ENCODE data around the gene WNT2B. TPM values are rescaled to one million over a fixed set of nuclear protein-coding genes. Genes with fewer than 3 reads are reported as not detected.

The WNT2B gene
- total and polyA plus RNA-seq, 9 of the 15 experiments (the other 6 are each of a cell fraction or from before 2014, with no cell fraction given): 0.02 to 0.06 (median 0.04) TPM; not detected in 3

DNA sequence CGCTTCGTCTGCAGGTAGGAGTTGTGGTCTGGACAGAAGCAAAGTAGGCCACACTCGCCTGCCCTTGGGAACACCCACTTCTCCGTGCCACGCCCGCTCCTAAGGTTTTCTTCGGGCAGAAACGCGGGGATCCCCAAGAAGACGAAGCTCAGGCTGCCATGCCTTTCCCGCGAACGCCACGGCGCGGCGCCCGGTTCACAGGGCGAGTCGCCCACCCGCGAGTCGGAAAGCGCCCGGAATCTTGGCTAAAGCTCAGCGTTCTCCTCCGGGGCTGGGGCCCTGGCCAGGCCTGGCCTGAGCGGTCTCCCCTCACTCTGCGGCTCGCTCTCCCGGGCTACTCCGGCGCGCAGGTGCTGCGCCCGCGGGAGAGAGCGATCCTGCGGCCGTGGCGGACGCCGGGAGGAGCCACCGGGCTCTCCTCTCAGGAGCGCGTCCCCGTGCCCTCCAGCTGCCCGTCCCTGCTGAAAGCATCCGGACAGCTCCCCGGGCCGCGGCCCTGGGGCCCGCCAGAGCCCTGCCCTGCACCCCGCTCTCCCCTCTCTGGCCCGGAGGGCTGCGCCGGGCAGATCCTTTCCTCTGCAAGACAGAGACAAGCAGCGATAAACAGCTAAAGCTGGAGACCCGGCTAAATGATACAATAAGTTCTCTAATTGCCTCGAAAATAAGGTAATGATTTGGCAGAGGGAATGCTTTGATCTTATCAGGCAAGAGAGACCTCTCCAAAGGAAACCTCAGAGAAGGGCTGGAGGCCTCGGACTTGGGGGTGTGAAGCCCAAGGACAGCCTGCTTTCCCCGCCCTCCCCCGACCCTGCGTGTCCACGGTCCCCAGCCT is 6.7 kb upstream of the WNT2B start (continued):
- TF ChIP-seq, protein P1, sequence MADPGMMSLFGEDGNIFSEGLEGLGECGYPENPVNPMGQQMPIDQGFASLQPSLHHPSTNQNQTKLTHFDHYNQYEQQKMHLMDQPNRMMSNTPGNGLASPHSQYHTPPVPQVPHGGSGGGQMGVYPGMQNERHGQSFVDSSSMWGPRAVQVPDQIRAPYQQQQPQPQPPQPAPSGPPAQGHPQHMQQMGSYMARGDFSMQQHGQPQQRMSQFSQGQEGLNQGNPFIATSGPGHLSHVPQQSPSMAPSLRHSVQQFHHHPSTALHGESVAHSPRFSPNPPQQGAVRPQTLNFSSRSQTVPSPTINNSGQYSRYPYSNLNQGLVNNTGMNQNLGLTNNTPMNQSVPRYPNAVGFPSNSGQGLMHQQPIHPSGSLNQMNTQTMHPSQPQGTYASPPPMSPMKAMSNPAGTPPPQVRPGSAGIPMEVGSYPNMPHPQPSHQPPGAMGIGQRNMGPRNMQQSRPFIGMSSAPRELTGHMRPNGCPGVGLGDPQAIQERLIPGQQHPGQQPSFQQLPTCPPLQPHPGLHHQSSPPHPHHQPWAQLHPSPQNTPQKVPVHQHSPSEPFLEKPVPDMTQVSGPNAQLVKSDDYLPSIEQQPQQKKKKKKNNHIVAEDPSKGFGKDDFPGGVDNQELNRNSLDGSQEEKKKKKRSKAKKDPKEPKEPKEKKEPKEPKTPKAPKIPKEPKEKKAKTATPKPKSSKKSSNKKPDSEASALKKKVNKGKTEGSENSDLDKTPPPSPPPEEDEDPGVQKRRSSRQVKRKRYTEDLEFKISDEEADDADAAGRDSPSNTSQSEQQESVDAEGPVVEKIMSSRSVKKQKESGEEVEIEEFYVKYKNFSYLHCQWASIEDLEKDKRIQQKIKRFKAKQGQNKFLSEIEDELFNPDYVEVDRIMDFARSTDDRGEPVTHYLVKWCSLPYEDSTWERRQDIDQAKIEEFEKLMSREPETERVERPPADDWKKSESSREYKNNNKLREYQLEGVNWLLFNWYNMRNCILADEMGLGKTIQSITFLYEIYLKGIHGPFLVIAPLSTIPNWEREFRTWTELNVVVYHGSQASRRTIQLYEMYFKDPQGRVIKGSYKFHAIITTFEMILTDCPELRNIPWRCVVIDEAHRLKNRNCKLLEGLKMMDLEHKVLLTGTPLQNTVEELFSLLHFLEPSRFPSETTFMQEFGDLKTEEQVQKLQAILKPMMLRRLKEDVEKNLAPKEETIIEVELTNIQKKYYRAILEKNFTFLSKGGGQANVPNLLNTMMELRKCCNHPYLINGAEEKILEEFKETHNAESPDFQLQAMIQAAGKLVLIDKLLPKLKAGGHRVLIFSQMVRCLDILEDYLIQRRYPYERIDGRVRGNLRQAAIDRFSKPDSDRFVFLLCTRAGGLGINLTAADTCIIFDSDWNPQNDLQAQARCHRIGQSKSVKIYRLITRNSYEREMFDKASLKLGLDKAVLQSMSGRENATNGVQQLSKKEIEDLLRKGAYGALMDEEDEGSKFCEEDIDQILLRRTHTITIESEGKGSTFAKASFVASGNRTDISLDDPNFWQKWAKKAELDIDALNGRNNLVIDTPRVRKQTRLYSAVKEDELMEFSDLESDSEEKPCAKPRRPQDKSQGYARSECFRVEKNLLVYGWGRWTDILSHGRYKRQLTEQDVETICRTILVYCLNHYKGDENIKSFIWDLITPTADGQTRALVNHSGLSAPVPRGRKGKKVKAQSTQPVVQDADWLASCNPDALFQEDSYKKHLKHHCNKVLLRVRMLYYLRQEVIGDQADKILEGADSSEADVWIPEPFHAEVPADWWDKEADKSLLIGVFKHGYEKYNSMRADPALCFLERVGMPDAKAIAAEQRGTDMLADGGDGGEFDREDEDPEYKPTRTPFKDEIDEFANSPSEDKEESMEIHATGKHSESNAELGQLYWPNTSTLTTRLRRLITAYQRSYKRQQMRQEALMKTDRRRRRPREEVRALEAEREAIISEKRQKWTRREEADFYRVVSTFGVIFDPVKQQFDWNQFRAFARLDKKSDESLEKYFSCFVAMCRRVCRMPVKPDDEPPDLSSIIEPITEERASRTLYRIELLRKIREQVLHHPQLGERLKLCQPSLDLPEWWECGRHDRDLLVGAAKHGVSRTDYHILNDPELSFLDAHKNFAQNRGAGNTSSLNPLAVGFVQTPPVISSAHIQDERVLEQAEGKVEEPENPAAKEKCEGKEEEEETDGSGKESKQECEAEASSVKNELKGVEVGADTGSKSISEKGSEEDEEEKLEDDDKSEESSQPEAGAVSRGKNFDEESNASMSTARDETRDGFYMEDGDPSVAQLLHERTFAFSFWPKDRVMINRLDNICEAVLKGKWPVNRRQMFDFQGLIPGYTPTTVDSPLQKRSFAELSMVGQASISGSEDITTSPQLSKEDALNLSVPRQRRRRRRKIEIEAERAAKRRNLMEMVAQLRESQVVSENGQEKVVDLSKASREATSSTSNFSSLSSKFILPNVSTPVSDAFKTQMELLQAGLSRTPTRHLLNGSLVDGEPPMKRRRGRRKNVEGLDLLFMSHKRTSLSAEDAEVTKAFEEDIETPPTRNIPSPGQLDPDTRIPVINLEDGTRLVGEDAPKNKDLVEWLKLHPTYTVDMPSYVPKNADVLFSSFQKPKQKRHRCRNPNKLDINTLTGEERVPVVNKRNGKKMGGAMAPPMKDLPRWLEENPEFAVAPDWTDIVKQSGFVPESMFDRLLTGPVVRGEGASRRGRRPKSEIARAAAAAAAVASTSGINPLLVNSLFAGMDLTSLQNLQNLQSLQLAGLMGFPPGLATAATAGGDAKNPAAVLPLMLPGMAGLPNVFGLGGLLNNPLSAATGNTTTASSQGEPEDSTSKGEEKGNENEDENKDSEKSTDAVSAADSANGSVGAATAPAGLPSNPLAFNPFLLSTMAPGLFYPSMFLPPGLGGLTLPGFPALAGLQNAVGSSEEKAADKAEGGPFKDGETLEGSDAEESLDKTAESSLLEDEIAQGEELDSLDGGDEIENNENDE (IDR thresholded peaks at IDR 0.05; ENCODE audit: low read depth, low read length): no peak
- TF ChIP-seq MCM5 (IDR thresholded peaks at IDR 0.05; ENCODE audit: low read depth): no peak
- TF ChIP-seq E2F3 (CRISPR knock-in tag; IDR thresholded peaks at IDR 0.05): no peak
- no peak for TF ChIP-seq FOS (IDR thresholded peaks at IDR 0.05; ENCODE audit: extremely low read depth, insufficient read length)
- TF ChIP-seq ELF2 (CRISPR knock-in tag; IDR thresholded peaks at IDR 0.05): no peak
- TF ChIP-seq ZNF707 (CRISPR knock-in tag; conservative IDR thresholded peaks at IDR 0.05): no peak
- TF ChIP-seq, protein P2, sequence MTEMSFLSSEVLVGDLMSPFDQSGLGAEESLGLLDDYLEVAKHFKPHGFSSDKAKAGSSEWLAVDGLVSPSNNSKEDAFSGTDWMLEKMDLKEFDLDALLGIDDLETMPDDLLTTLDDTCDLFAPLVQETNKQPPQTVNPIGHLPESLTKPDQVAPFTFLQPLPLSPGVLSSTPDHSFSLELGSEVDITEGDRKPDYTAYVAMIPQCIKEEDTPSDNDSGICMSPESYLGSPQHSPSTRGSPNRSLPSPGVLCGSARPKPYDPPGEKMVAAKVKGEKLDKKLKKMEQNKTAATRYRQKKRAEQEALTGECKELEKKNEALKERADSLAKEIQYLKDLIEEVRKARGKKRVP (CRISPR knock-in tag; IDR thresholded peaks at IDR 0.05): no peak
- TF ChIP-seq SLC30A9 (CRISPR knock-in tag; IDR thresholded peaks at IDR 0.05): no peak
- TF ChIP-seq ETV6 (IDR thresholded peaks at IDR 0.05; ENCODE audit: borderline replicate concordance in 1 of 2, low read depth in 2 of 2, low read length in 1 of 2): no peak
- no peak for TF ChIP-seq ETV6 (CRISPR knock-in tag; IDR thresholded peaks at IDR 0.05; ENCODE audit: borderline replicate concordance)
- TF ChIP-seq EWSR1 (IDR thresholded peaks at IDR 0.05; ENCODE audit: borderline replicate concordance, low read depth, partially characterized antibody): no peak
- TF ChIP-seq PURB (CRISPR knock-in tag; IDR thresholded peaks at IDR 0.05; ENCODE audit: low read depth): no peak

All from K562 (cell line).